22Rv1 (cell line): ENCODE results near the gene KRTAP10-9.
"Not testable (repeated sequence)": the region's sequence is repeated elsewhere in the genome, so short reads cannot be mapped to it uniquely, and the experiment has no call there.

Experiments
- H3K27ac ChIP-seq: fragments of 450-650 bp; 2 replicates; pipeline ENCODE4 v1.5.1; 2017
- ZFX ChIP-seq: fragments of 450-650 bp; IDR thresholded peaks from 2 replicates; pipeline ENCODE4 v1.6.1; 2017; ENCODE audit warnings: antibody characterized with exemption, borderline replicate concordance
- TF ChIP-seq, protein P1 (sequence below): fragments of 450-650 bp; IDR thresholded peaks from 2 replicates; pipeline ENCODE4 v1.5.1; 2017; ENCODE audit warnings: mild to moderate bottlenecking

Gene KRTAP10-9

DNA sequence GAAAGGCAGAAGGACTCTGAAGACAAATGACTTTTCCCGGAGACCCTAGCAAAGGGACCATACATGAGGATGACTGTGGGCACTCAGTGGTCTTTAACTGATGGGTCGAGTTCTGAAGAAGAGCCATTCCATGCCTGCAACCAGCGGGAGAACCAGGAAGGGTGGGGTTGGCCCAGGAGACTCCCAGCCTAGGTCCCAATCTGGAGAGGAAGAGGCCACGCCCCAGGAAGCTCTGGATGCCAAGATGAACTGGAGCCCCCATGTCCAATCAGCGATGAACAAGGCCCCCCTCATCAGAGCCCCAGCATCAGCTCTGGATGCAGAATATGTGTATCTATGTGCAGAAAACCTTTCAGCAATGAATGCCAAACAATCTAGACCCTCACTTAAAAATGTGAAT lies 13.9 kb downstream of the KRTAP10-9 start:
- no peak overlapping the region for H3K27ac ChIP-seq
- no peak for TF ChIP-seq ZFX

DNA sequence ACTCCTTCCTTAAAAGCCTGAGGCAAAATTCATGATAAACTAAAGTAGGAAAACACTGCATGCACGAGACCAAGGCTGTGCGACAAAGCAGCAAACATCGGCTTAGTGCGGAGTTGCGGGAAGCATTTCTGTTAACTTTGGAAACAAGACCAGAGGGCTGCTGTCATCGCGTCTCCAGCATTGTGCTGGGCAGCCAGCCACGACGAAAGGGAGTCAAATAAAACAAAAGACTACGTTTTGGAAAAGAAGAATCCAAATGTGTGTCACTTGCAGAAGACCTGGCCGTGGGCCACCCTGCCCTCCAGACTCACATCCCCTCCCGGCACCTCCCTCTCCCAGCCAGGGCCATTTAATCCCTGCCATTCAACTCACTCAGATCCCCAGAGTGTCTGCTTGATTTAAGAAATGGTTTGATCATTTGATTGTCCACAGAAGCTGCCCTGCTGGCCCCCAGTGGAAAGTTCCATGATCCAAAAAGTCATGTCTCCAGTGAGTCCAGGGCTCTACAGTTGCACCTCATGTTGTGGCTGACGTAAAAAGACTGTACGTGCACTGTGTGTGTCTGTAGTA lies 16.9 kb downstream of the KRTAP10-9 start:
- no peak overlapping the region for H3K27ac ChIP-seq
- TF ChIP-seq ZFX, result no peak
- TF ChIP-seq, protein P1, sequence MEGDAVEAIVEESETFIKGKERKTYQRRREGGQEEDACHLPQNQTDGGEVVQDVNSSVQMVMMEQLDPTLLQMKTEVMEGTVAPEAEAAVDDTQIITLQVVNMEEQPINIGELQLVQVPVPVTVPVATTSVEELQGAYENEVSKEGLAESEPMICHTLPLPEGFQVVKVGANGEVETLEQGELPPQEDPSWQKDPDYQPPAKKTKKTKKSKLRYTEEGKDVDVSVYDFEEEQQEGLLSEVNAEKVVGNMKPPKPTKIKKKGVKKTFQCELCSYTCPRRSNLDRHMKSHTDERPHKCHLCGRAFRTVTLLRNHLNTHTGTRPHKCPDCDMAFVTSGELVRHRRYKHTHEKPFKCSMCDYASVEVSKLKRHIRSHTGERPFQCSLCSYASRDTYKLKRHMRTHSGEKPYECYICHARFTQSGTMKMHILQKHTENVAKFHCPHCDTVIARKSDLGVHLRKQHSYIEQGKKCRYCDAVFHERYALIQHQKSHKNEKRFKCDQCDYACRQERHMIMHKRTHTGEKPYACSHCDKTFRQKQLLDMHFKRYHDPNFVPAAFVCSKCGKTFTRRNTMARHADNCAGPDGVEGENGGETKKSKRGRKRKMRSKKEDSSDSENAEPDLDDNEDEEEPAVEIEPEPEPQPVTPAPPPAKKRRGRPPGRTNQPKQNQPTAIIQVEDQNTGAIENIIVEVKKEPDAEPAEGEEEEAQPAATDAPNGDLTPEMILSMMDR, result no peak

DNA sequence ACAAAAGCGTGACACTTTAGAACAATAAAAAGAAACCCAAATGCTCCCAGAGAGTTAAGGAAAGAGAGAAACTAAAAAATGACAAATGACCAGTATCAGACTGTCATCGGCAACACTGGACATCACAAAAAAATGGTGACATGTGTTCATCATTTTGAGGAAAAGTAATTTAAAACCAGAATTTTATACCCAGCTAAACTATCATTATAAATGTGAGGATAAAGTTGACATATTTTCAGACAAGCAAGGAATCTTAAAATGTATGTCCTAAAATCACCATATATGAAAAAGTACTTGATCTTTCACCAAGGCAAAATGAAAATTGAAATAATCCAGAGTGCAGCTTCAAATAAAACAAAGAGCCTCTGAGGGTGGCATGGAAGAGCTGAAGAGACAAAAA lies 18.0 kb downstream of the KRTAP10-9 start:
- TF ChIP-seq, protein P1, result no peak
- TF ChIP-seq ZFX, result no peak
- H3K27ac ChIP-seq, result no peak overlapping the region

DNA sequence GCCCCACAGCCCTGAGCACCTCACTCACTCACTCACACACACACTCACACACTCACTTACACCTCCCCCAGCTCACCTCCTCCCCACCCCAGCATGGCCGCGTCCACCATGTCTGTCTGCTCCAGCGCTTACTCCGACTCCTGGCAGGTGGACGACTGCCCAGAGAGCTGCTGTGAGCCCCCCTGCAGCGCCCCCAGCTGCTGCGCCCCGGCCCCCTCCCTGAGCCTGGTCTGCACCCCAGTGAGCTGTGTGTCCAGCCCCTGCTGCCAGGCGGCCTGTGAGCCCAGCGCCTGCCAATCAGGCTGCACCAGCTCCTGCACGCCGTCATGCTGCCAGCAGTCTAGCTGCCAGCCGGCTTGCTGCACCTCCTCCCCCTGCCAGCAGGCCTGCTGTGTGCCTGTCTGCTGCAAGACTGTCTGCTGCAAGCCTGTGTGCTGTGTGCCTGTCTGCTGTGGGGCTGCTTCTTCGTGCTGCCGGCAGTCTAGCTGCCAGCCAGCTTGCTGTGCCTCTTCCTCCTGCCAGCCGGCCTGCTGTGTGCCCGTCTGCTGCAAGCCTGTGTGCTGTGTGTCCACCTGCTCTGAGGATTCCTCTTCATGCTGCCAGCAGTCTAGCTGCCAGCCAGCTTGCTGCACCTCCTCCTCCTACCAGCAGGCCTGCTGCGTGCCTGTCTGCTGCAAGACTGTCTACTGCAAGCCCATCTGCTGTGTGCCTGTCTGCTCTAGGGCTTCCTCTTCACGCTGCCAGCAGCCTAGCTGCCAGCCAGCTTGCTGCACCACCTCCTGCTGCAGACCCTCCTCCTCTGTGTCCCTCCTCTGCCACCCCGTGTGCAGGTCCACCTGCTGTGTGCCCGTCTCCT lies 19.7 kb downstream of the KRTAP10-9 start, which contains the start of gene KRTAP10-11:
Gene KRTAP10-11 (plus strand): TSS at position 49 of the 856 bp plus-strand sequence. CDS start 45 bp downstream, at position 94.
- not testable (repeated sequence) for H3K27ac ChIP-seq

DNA sequence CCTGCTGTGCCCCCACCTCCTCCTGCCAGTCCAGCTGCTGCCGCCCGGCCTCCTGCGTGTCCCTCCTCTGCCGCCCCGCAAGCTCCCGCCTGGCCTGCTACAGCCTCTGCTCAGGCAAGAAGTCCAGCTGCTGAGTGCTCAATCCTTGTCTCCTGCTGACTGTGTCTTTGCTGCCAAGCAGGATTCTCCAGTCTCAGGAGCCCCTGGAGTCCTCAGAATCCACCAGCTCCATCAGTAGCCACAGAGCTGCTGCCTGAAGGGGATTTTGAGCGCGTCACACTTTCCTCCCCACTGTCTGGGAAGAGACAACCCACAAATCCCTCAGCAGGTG lies 20.3 kb downstream of the KRTAP10-9 start:
- no peak for TF ChIP-seq ZFX
- TF ChIP-seq, protein P1, result no peak
- no peak overlapping the region for H3K27ac ChIP-seq

DNA sequence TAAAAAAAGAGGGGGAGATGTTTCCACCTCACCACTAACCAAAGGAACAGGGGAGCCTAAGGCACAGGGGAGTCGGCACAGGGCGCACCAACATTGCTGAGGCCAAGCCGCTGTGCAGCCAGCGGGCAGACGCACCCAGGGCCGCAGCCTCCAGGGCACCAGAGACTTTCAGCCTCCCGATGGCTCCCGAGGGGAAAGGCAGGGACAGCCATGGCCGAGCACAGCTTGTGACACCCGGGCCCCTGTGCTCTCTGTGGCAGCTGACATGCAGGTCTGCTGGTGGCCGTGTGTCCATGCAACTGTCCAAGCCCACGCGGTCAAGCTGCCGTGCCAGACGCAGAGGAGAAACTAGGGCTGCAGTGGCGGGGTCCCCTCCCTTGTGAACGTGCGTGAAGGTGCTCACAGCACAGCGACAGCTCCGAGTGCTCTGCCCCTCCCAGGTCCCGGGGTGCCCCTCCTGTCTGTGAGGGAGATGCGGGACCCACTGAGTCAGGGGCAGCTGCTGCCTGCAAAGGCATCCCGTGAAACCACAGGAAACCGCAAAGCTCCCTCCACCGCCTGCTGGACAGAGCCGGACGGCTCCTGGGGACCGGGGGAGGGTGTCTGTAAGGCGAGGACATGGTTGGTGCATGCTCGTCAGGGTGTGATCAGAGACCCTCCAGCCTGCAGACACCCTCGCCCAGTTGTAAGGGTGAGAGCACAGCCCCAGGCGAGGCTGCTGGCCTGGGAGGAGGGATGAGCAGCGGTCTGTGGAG lies 21.8 kb downstream of the KRTAP10-9 start:
- TF ChIP-seq, protein P1, result no peak
- no peak for TF ChIP-seq ZFX
- H3K27ac ChIP-seq, result no peak overlapping the region

DNA sequence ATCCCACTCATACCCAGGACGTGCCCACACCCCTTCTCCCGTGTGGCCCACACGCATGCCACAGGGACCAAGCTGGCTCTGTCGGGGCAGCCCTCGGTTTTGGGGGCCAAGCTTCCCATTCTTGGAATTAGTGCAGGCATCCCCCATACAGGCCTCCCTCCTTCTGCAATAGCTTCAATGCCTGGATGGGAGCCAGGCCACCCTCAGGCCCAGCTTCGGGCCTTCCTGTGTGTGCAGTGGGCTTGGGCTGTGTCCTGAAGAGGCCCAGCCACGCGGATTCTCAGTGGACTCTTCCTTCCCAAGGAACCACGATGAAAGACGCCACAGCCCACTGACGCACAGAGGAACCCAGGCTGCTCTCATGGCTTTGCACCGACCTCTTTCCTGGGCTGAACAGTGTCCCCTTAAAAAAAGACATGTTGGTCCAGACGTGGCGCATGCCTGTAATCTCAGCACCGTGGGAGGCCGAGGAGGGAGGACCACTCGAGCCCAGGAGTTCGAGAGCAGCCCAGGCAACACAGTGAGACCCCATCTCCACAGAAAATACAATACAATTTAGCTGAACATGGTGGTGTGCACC lies 22.7 kb downstream of the KRTAP10-9 start:
- H3K27ac ChIP-seq, result no peak overlapping the region
- TF ChIP-seq, protein P1, result no peak
